ENCODE results near the gene MYO1D.

The MYO1D gene

GRCh38 chr17:32596206-32596605, 280.7 kb downstream of the MYO1D start:
- no peak for DNase-seq (ENCODE audit: low read depth in 2 of 2)
- no peak overlapping the region for H3K4me3 ChIP-seq (replicated peaks in 1 of 2; ENCODE audit: low read depth in 2 of 2, low read length in 2 of 2)
- TF ChIP-seq CTCF (IDR thresholded peaks at IDR 0.05; ENCODE audit: low read depth, low read length): no peak

GRCh38 chr17:32593003-32593402, 283.9 kb downstream of the MYO1D start:
- DNase-seq (ENCODE audit: low read depth in 2 of 2): no peak
- no peak for TF ChIP-seq CTCF (IDR thresholded peaks at IDR 0.05; ENCODE audit: low read depth, low read length)
- H3K4me3 ChIP-seq (replicated peaks in 1 of 2; ENCODE audit: low read depth in 2 of 2, low read length in 2 of 2): no peak overlapping the region

GRCh38 chr17:32591405-32591804, 285.5 kb downstream of the MYO1D start:
- TF ChIP-seq CTCF (IDR thresholded peaks at IDR 0.05; ENCODE audit: low read depth, low read length): no peak
- H3K4me3 ChIP-seq (replicated peaks in 1 of 2; ENCODE audit: low read depth in 2 of 2, low read length in 2 of 2): no peak overlapping the region
- DNase-seq (ENCODE audit: low read depth in 2 of 2): no peak

- H3K4me3 ChIP-seq (replicated peaks in 1 of 2; ENCODE audit: low read depth in 2 of 2, low read length in 2 of 2): no peak overlapping the region
- TF ChIP-seq CTCF (IDR thresholded peaks at IDR 0.05; ENCODE audit: low read depth, low read length): no peak
- DNase-seq (ENCODE audit: low read depth in 2 of 2): no peak
These were observed 285.9 kb downstream of the MYO1D start for GRCh38 chr17:32590974-32591373.

- no peak overlapping the region for H3K4me3 ChIP-seq (replicated peaks in 1 of 2; ENCODE audit: low read depth in 2 of 2, low read length in 2 of 2)
- no peak for DNase-seq (ENCODE audit: low read depth in 2 of 2)
- TF ChIP-seq CTCF (IDR thresholded peaks at IDR 0.05; ENCODE audit: low read depth, low read length): peak; percentile 17
These were observed 287.9 kb downstream of the MYO1D start for GRCh38 chr17:32588982-32589381.

GRCh38 chr17:32588135-32588534, 288.8 kb downstream of the MYO1D start:
- no peak for TF ChIP-seq CTCF (IDR thresholded peaks at IDR 0.05; ENCODE audit: low read depth, low read length)
- no peak for DNase-seq (ENCODE audit: low read depth in 2 of 2)

GRCh38 chr17:32586666-32587065, 290.3 kb downstream of the MYO1D start:
- no peak overlapping the region for H3K4me3 ChIP-seq (replicated peaks in 1 of 2; ENCODE audit: low read depth in 2 of 2, low read length in 2 of 2)
- no peak for TF ChIP-seq CTCF (IDR thresholded peaks at IDR 0.05; ENCODE audit: low read depth, low read length)
- DNase-seq (ENCODE audit: low read depth in 2 of 2): peak; percentile 3 to 22

More at GRCh38 chr17:32588135-32588534, 288.8 kb downstream of the MYO1D start:
- no peak overlapping the region for H3K4me3 ChIP-seq (replicated peaks in 1 of 2; ENCODE audit: low read depth in 2 of 2, low read length in 2 of 2)
